Panc1 (cell line): ENCODE measurements around the gene SLC17A2. TPM values are rescaled to one million over a fixed set of nuclear protein-coding genes. Genes with fewer than 3 reads are reported as not detected.

Experiments used
- ATAC-seq: fragments of 200-7000 bp; cut with Tn5 transposase; 2 replicates; pipeline ENCODE4 v1.9.1; 2020; ENCODE audit warnings: mild to moderate bottlenecking, moderate library complexity
- BruUV-seq: library from RNA; stranded (reverse); fragments of 400-500 nt; replicated peaks from 2 replicates; lab custom pipeline; 2021; lab: Mats Ljungman, UMichigan
- CTCF ChIA-PET: fragments of 300-600 bp; sonication (Branson Sonifier 250); formaldehyde crosslinking; loops from one replicate; lab custom pipeline; 2022; ENCODE audit warnings: antibody characterized with exemption; lab: Charles Lee
- POLR2A ChIA-PET: fragments of 300-600 bp; sonication (Branson Sonifier 250); formaldehyde crosslinking; loops from one replicate; lab custom pipeline; 2022; ENCODE audit warnings: antibody characterized with exemption; lab: Charles Lee
- DNase-seq: peaks from one replicate; pipeline ENCODE4 v3.0.0-alpha.2; 2010; ENCODE audit warnings: low read depth, low spot score
- H3K27ac ChIP-seq: 2 replicates; pipeline ENCODE4 v1.5.1; 2011; ENCODE audit warnings: mild to moderate bottlenecking, low read length, inconsistent platforms
- H3K27me3 ChIP-seq: fragments of 200-500 bp; sonication (Bioruptor generic); 2 replicates; pipeline ENCODE4 v1.6.0; 2014; ENCODE audit warnings: low read length, inconsistent platforms; ENCODE audit not compliant: control insufficient read depth, insufficient read depth
- H3K36me3 ChIP-seq: fragments of 200-500 bp; sonication (Bioruptor generic); 2 replicates; pipeline ENCODE4 v1.5.1; 2014; ENCODE audit warnings: inconsistent platforms, mild to moderate bottlenecking, low read length, moderate library complexity; ENCODE audit not compliant: control insufficient read depth, insufficient read depth
- H3K4me1 ChIP-seq: 2 replicates; pipeline ENCODE4 v1.5.1; 2011; ENCODE audit warnings: inconsistent platforms, mild to moderate bottlenecking, low read length, moderate library complexity; ENCODE audit not compliant: control insufficient read depth, insufficient read depth
- H3K4me3 ChIP-seq, 2 experiments: 2 replicates each; pipeline ENCODE4 v1.5.1; 2011 to 2012; ENCODE audit warnings: low read depth in 2 of 2, low read length in 2 of 2, mild to moderate bottlenecking in 2 of 2, inconsistent platforms in 1 of 2, moderate library complexity in 1 of 2
- H3K9me3 ChIP-seq: fragments of 200-500 bp; sonication (Bioruptor generic); 2 replicates; pipeline ENCODE4 v1.5.1; 2014; ENCODE audit warnings: low read depth, mild to moderate bottlenecking, inconsistent platforms, low read length, moderate library complexity; ENCODE audit not compliant: control insufficient read depth, insufficient read depth
- CTCF ChIP-seq: fragments of 450-650 bp; IDR thresholded peaks from 2 replicates; pipeline ENCODE4 v1.5.1; 2017; ENCODE audit warnings: mild to moderate bottlenecking
- POLR2AphosphoS5 ChIP-seq: IDR thresholded peaks from 2 replicates; pipeline ENCODE4 v1.6.1; 2012; ENCODE audit warnings: mild to moderate bottlenecking, low read depth, low read length, moderate library complexity
- SIN3A ChIP-seq: IDR thresholded peaks from 2 replicates; pipeline ENCODE4 v1.6.1; 2012; ENCODE audit warnings: low read depth, mild to moderate bottlenecking, low read length, moderate library complexity, borderline replicate concordance; ENCODE audit not compliant: insufficient read depth
- TCF7L2 ChIP-seq: IDR thresholded peaks from 2 replicates; pipeline ENCODE4 v1.6.1; 2011; ENCODE audit warnings: mild to moderate bottlenecking, low read depth, low read length, inconsistent platforms
- in situ Hi-C: cut with HindIII; loops from 2 replicates; pipeline ENCODE4 v1.10.0; 2016; ENCODE audit warnings: low sequenced_read_pairs, low pct_unique_long_range_greater_than_20kb
- intact Hi-C: fragments of 100-400 bp; cut with micrococcal nuclease; formaldehyde crosslinking; loops from one replicate; pipeline ENCODE4 v1.10.0; 2022; ENCODE audit not compliant: unreplicated experiment
- total RNA-seq: library from RNA; stranded (reverse); gene quantifications from one replicate; pipeline ENCODE4 v1.2.1, GENCODE V29; 2021; ENCODE audit not compliant: unreplicated experiment
- TF ChIP-seq, protein P1 (sequence below), 2 experiments: IDR thresholded peaks; 2 replicates each; pipeline ENCODE4 v1.6.1; 2011 to 2012; ENCODE audit warnings: low read depth in 2 of 2, control low read depth in 1 of 2, low read length in 1 of 2, mild to moderate bottlenecking in 1 of 2, moderate library complexity in 1 of 2; ENCODE audit not compliant: insufficient read depth in 1 of 2

The SLC17A2 gene
- total RNA-seq, 1 experiment from 2014 or later, result not detected

- H3K4me3 ChIP-seq, result no peak overlapping the region
- no TSS peak for BruUV-seq
- no peak overlapping the region for H3K27ac ChIP-seq
- H3K9me3 ChIP-seq, result no peaks in the 10 kb centered on the region
- ChIA-PET CTCF (no interaction called here), POLR2A (no interaction called here)
- no peaks in the 10 kb centered on the region for H3K36me3 ChIP-seq
- no peaks in the 10 kb centered on the region for H3K27me3 ChIP-seq
- no peak for ATAC-seq
- in situ Hi-C loops (no loop called here), intact Hi-C loops (no loop called here)
- DNase-seq, result no peak
- no peaks in the 10 kb centered on the region for H3K4me1 ChIP-seq
- TF ChIP-seq POLR2AphosphoS5 (no peak), SIN3A (no peak), TCF7L2 (no peak), CTCF (no peak)
- TF ChIP-seq, protein P1, sequence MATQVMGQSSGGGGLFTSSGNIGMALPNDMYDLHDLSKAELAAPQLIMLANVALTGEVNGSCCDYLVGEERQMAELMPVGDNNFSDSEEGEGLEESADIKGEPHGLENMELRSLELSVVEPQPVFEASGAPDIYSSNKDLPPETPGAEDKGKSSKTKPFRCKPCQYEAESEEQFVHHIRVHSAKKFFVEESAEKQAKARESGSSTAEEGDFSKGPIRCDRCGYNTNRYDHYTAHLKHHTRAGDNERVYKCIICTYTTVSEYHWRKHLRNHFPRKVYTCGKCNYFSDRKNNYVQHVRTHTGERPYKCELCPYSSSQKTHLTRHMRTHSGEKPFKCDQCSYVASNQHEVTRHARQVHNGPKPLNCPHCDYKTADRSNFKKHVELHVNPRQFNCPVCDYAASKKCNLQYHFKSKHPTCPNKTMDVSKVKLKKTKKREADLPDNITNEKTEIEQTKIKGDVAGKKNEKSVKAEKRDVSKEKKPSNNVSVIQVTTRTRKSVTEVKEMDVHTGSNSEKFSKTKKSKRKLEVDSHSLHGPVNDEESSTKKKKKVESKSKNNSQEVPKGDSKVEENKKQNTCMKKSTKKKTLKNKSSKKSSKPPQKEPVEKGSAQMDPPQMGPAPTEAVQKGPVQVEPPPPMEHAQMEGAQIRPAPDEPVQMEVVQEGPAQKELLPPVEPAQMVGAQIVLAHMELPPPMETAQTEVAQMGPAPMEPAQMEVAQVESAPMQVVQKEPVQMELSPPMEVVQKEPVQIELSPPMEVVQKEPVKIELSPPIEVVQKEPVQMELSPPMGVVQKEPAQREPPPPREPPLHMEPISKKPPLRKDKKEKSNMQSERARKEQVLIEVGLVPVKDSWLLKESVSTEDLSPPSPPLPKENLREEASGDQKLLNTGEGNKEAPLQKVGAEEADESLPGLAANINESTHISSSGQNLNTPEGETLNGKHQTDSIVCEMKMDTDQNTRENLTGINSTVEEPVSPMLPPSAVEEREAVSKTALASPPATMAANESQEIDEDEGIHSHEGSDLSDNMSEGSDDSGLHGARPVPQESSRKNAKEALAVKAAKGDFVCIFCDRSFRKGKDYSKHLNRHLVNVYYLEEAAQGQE (IDR thresholded peaks at IDR 0.05; ENCODE audit: insufficient read depth in 1 of 2, low read depth in 2 of 2, low read length in 1 of 2), result no peak
These were observed 29.6 kb downstream of the SLC17A2 start for GRCh38 chr6:25900843-25901242.

DNA sequence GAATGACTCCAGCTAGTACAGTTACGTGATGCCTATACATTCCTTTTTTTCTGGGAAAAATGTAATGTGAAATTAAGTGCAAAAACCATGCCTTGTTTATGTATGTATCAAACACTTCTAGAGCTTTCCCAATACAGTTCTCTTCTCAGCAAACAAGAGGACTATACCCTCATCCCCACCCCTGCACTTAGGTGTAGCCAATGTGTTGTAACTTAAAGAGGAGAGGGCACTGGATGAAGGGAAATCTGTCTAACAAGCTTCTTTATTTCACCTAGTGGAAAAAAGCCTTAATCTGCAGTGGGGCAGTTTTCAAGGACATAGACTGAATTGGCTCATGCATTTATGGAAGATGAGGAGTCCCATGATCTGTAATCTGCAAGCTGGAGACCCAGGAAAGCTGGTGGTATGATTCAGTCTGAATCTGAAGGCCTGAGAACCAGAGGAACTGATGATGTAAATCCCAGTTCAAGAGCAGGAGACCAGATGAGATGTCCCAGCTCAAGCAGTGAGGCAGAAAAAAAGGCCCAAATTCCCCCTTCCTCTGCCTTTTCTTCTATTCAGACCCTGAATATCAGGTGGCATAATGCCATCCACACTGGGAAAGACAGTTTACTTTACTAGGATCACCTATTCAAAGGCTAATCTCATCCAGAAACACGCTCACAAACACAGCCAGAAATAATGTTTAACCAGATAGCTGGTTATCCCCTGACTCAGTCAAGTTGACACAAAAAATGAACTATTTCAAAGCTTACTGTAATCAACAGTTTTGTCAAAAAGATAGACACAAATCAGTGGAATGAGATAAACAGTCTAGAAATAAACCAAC, 30.7 kb downstream of the SLC17A2 start:
- H3K27ac ChIP-seq, result no peak overlapping the region
- intact Hi-C loops, result loop anchor here (10.0 kb wide), 1 partner anchor 625 kb away; the partner anchor contains the start of gene CARMIL1
- POLR2A ChIA-PET, result no interaction called here
- H3K9me3 ChIP-seq, result no peaks in the 10 kb centered on the region
- no peak for TF ChIP-seq POLR2AphosphoS5
- TF ChIP-seq CTCF, result no peak
- TF ChIP-seq TCF7L2, result no peak
- TF ChIP-seq, protein P1 (IDR thresholded peaks at IDR 0.05; ENCODE audit: insufficient read depth in 1 of 2, low read depth in 2 of 2, low read length in 1 of 2), result no peak
- no peak for TF ChIP-seq SIN3A
- in situ Hi-C loops, result no loop called here
- BruUV-seq, result no TSS peak
- ATAC-seq, result no peak
- H3K4me3 ChIP-seq, result no peak overlapping the region
- no peaks in the 10 kb centered on the region for H3K36me3 ChIP-seq
- CTCF ChIA-PET, result interaction anchor here (0.6 kb wide), 1 partner anchor 303 kb away, joined by 5 read pairs; no protein-coding TSS in a partner anchor
- H3K27me3 ChIP-seq, result no peaks in the 10 kb centered on the region
- no peak for DNase-seq
- H3K4me1 ChIP-seq, result no peaks in the 10 kb centered on the region
